Measurements from ENCODE around the gene HIRA.

The HIRA gene

DNA sequence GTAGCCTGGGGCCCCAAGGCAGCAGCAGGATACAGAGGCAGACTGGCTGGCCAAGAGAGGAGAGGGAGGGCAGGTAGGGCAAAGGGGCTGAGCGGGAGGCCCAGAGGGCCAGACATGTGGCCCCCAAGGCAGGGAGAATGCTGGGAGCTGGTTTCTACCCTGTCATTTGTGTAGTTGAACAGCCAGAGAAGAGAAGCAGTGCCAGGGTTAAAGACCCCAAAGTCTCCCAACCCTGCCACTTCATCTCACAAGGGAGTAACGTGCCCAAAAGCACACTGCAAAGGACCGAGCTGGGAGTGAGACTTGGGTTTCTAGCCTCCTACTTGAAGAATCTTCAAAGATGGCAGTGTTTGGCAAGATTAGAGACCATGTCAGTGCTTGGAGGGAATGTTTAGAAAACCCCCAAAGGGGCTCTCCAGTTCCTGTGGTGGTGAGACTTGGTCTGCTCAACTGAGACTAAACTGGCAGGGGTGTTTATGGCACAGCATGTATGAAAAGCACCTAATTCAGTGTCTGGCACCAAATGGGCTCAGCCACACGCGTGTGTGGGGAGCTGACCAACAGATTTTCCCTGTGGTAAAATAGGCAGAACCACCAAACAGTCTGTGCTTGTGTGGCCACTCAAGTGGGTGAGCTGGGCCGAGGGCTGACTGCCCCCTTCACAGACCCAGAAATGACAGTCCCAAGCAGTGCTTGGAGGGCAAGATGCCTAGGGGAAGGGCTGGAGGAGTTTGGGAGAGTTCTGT, 71.8 kb downstream of the HIRA start:
- no peak overlapping the region for H3K4me2 ChIP-seq (ENCODE audit: low read length)
- peaks cover 7% of the 10 kb centered on the region for H3F3A ChIP-seq (ENCODE audit: control insufficient read depth, insufficient read depth)
- no peaks in the 10 kb centered on the region for H3K9me2 ChIP-seq (replicated peaks; ENCODE audit: control insufficient read depth, low read length)
- no peaks in the 10 kb centered on the region for H3K9me3 ChIP-seq (ENCODE audit: control insufficient read depth, insufficient read depth, low read length)
- H3K36me3 ChIP-seq (ENCODE audit: control insufficient read depth, low read length), result peaks cover 80% of the 10 kb centered on the region
- H3K4me3 ChIP-seq (ENCODE audit: low read length), result no peak overlapping the region
- H4K20me1 ChIP-seq (ENCODE audit: control insufficient read depth, insufficient read depth, low read depth, low read length), result peaks cover 9% of the 10 kb centered on the region; the same call in 1 of the 2 replicates
- H3K4me1 ChIP-seq (ENCODE audit: control insufficient read depth, low read length), result peaks cover 25% of the 10 kb centered on the region
- no peaks in the 10 kb centered on the region for H3K27me3 ChIP-seq (ENCODE audit: control insufficient read depth, low read length)
- no peaks in the 10 kb centered on the region for H3K79me2 ChIP-seq (ENCODE audit: control insufficient read depth, low read length)
- TF ChIP-seq, protein P1, sequence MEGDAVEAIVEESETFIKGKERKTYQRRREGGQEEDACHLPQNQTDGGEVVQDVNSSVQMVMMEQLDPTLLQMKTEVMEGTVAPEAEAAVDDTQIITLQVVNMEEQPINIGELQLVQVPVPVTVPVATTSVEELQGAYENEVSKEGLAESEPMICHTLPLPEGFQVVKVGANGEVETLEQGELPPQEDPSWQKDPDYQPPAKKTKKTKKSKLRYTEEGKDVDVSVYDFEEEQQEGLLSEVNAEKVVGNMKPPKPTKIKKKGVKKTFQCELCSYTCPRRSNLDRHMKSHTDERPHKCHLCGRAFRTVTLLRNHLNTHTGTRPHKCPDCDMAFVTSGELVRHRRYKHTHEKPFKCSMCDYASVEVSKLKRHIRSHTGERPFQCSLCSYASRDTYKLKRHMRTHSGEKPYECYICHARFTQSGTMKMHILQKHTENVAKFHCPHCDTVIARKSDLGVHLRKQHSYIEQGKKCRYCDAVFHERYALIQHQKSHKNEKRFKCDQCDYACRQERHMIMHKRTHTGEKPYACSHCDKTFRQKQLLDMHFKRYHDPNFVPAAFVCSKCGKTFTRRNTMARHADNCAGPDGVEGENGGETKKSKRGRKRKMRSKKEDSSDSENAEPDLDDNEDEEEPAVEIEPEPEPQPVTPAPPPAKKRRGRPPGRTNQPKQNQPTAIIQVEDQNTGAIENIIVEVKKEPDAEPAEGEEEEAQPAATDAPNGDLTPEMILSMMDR (IDR thresholded peaks at IDR 0.05; ENCODE audit: low read depth, low read length, poor library complexity, severe bottlenecking), result no peak
- TF ChIP-seq EZH2phosphoT487 (IDR thresholded peaks at IDR 0.05; ENCODE audit: borderline replicate concordance, low read length), result no peak
- H3K27ac ChIP-seq (ENCODE audit: low read depth, low read length), result no peak overlapping the region

DNA sequence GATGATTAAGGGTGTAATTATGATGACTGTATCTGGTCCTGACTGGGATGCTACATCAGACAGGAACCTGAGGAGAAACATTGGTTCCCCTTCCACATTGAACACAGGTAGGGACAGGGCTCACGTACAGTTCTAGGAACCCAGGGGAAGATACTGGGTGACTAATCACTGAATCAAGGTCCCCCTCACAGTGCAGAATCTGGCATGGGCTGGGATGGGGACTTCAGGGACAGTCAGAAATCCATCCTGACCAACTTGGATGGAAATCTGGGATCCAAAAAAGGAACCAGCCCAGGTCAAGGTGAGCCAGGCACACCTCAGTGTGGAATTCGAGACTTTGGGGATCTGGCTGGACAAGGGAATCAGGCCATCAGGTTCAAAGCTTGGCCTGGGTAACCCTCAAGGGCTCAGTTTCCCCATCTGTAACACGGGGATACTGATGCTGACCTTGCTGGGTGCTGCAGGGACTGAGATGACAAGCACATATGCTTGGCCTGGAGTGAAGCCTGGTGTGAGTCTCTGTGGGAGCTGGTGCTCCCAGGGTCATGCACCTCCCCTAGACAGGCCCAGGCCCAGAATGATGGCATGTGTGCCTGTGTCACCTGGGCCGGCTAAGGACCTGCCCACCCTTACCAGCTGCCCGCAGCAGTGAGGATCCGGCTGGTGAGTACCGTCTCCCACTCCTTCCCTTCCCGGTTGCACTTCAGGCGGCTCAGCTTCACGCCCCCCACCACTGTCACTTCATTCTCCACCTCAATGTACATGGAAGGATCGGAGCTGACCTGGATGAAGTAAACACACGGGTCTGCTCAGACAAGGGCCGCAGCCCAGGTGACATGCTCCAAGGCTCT, 72.6 kb downstream of the HIRA start:
- Histone ChIP-seq H3K4me3 (ENCODE audit: low read length) (no peak overlapping the region), H3K36me3 (ENCODE audit: control insufficient read depth, low read length) (peaks cover 79% of the 10 kb centered on the region), H3K27me3 (ENCODE audit: control insufficient read depth, low read length) (no peaks in the 10 kb centered on the region), H3K9me3 (ENCODE audit: control insufficient read depth, insufficient read depth, low read length) (no peaks in the 10 kb centered on the region), H3K4me2 (ENCODE audit: low read length) (no peak overlapping the region), H3K79me2 (ENCODE audit: control insufficient read depth, low read length) (no peaks in the 10 kb centered on the region), H3F3A (ENCODE audit: control insufficient read depth, insufficient read depth) (peaks cover 7% of the 10 kb centered on the region), H3K4me1 (ENCODE audit: control insufficient read depth, low read length) (peaks cover 25% of the 10 kb centered on the region), H4K20me1 (ENCODE audit: control insufficient read depth, insufficient read depth, low read depth, low read length) (peaks cover 9% of the 10 kb centered on the region; the same call in 1 of the 2 replicates), H3K27ac (ENCODE audit: low read depth, low read length) (no peak overlapping the region), H3K9me2 (replicated peaks; ENCODE audit: control insufficient read depth, low read length) (no peaks in the 10 kb centered on the region)
- TF ChIP-seq, protein P1 (IDR thresholded peaks at IDR 0.05; ENCODE audit: low read depth, low read length, poor library complexity, severe bottlenecking), result no peak
- TF ChIP-seq EZH2phosphoT487 (IDR thresholded peaks at IDR 0.05; ENCODE audit: borderline replicate concordance, low read length), result no peak

DNA sequence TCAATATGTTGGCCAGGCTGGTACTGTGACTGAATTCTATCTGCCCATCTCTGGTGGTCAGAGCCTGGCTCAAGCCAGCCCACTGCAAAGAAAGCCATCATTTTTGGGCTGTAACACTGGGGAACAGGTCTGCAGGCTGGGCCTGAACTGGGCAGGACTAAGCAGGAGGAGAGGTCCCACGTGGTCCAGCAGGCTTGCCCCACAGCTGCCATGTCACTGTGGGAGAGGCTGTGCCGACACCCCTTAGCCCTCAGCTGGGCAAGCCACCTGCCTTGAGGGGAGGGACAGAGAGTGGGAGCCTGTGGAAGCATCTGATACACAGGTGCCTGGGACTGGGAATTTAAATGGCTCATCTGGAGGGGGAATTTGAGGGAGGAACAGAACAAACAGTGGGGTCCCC, 73.3 kb downstream of the HIRA start:
- H3F3A ChIP-seq (ENCODE audit: control insufficient read depth, insufficient read depth), result peaks cover 7% of the 10 kb centered on the region
- peaks cover 81% of the 10 kb centered on the region for H3K36me3 ChIP-seq (ENCODE audit: control insufficient read depth, low read length)

More for the DNA sequence above, 73.3 kb downstream of the HIRA start:
- no peaks in the 10 kb centered on the region for H3K9me3 ChIP-seq (ENCODE audit: control insufficient read depth, insufficient read depth, low read length)
- H4K20me1 ChIP-seq (ENCODE audit: control insufficient read depth, insufficient read depth, low read depth, low read length), result peaks cover 9% of the 10 kb centered on the region; the same call in 1 of the 2 replicates
- peaks cover 25% of the 10 kb centered on the region for H3K4me1 ChIP-seq (ENCODE audit: control insufficient read depth, low read length)
- no peaks in the 10 kb centered on the region for H3K9me2 ChIP-seq (replicated peaks; ENCODE audit: control insufficient read depth, low read length)
- no peak for TF ChIP-seq EZH2phosphoT487 (IDR thresholded peaks at IDR 0.05; ENCODE audit: borderline replicate concordance, low read length)
- TF ChIP-seq, protein P1 (IDR thresholded peaks at IDR 0.05; ENCODE audit: low read depth, low read length, poor library complexity, severe bottlenecking), result no peak
- no peak overlapping the region for H3K27ac ChIP-seq (ENCODE audit: low read depth, low read length)
- H3K79me2 ChIP-seq (ENCODE audit: control insufficient read depth, low read length), result no peaks in the 10 kb centered on the region
- no peak overlapping the region for H3K4me2 ChIP-seq (ENCODE audit: low read length)
- H3K27me3 ChIP-seq (ENCODE audit: control insufficient read depth, low read length), result no peaks in the 10 kb centered on the region
- no peak overlapping the region for H3K4me3 ChIP-seq (ENCODE audit: low read length)

All from DOHH2 (cell line).